OCI-LY7 (cell line): ENCODE measurements around the gene SMURF1.

Experiments
- CTCF ChIP-seq: fragments of 200-600 bp; sonication (generic); conservative IDR thresholded peaks from 2 replicates; pipeline ENCODE4 v1.5.1; 2014; ENCODE audit warnings: mild to moderate bottlenecking, antibody characterized with exemption, low read length, moderate library complexity, mixed read lengths
- EZH2phosphoT487 ChIP-seq: fragments of 200-600 bp; sonication (generic); IDR thresholded peaks from 2 replicates; pipeline ENCODE4 v1.6.1; 2018; ENCODE audit warnings: low read depth, borderline replicate concordance, mild to moderate bottlenecking, mixed run types, antibody characterized with exemption, low read length, moderate library complexity, mixed read lengths

DNA sequence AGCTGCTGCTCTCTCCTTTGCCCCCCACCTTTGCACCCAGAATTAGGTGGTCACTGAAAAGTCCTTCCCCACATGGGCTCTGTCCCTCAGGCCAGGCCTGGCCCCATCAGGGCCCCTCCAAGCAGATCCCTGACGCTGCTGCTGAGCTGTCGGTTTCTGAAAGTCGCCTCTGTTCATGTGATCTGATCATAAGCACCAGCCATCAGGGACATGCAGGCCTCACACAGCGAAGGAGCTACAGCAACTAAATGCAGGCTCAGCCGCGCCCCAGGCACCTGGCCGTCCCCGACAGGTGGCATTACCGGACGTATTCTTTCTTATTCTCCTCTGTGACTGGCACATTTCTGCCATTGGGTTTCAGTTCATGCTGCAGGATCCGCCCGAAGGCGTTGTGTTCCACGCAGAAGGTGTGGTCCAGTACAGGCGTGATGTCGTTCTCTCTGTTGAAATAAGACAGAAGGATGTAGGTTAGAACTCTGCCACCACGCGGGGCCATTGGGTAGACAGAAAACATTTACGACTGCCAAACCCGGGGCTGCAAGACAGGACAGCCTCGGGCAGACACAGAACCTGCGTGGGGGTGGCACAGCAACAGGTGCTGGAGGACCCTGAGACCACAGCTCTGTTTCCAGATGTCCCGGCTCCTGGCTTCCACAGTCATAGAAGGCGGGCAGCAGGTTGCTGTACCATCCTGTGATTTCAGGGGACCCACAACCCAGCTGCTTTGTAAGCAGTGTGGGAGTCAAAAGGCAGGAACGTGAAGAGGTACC lies 105.6 kb downstream of the SMURF1 start:
- no peak for TF ChIP-seq CTCF
- no peak for TF ChIP-seq EZH2phosphoT487
